Fibroblast of lung (primary cell): ENCODE data around the gene PRDX4.

ENCODE experiments used
- EZH2 ChIP-seq: IDR thresholded peaks from 2 replicates; pipeline ENCODE4 v1.5.1; 2012; ENCODE audit warnings: low read length, control low read depth, mild to moderate bottlenecking; ENCODE audit errors: missing control alignments
- TF ChIP-seq, protein P1 (sequence below), 2 donors: IDR thresholded peaks in 1 of 2; conservative IDR thresholded peaks in 1 of 2; 1 replicate in 1 of 2; 2 replicates in 1 of 2; pipeline ENCODE4 v1.5.1; 2011 to 2012; ENCODE audit warnings: low read length in 2 of 2, control low read depth in 1 of 2, inconsistent platforms in 1 of 2, low read depth in 1 of 2, mild to moderate bottlenecking in 1 of 2

DNA sequence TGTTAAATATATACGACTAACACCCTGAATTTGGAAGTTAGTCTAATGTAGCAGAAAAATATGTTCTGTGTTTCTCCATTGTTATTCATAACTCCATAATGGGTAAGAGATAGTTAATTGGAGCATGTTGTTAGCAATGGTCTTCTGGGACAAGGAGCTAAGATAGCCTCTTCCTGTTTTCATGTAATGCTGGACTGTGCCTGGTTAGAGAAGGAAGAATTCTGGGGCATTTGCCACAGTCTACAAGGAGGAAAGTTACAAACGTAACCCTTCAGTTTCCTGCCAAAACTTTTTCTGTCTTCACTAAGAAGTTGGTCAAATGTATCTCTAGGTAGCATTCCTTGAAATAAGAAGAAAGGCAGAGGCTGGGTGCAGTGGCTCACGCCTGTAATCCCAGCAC lies 5.8 kb downstream of the PRDX4 start:
- TF ChIP-seq, protein P1, sequence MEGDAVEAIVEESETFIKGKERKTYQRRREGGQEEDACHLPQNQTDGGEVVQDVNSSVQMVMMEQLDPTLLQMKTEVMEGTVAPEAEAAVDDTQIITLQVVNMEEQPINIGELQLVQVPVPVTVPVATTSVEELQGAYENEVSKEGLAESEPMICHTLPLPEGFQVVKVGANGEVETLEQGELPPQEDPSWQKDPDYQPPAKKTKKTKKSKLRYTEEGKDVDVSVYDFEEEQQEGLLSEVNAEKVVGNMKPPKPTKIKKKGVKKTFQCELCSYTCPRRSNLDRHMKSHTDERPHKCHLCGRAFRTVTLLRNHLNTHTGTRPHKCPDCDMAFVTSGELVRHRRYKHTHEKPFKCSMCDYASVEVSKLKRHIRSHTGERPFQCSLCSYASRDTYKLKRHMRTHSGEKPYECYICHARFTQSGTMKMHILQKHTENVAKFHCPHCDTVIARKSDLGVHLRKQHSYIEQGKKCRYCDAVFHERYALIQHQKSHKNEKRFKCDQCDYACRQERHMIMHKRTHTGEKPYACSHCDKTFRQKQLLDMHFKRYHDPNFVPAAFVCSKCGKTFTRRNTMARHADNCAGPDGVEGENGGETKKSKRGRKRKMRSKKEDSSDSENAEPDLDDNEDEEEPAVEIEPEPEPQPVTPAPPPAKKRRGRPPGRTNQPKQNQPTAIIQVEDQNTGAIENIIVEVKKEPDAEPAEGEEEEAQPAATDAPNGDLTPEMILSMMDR (conservative IDR thresholded peaks at IDR 0.05 in 1 of 2, IDR thresholded peaks at IDR 0.05 in 1 of 2; ENCODE audit: low read depth in 1 of 2, low read length in 2 of 2): no peak
- TF ChIP-seq EZH2: no peak
